Esophagus squamous epithelium (tissue), 4 donors: ENCODE data around the gene RSAD1.

Source experiments
- CTCF ChIP-seq, 6 experiments: fragments of 450-650 bp in 4 of 6; fragments of 200-600 bp in 2 of 6; sonication (generic) in 2 of 6; IDR thresholded peaks; one replicate each; pipeline ENCODE4 v1.5.1; 2016 to 2019; ENCODE audit warnings: antibody characterized with exemption in 6 of 6, mild to moderate bottlenecking in 4 of 6, moderate library complexity in 4 of 6
- POLR2A ChIP-seq, 4 donors: fragments of 450-650 bp; IDR thresholded peaks; one replicate each; pipeline ENCODE4 v1.6.1; 2017; ENCODE audit warnings: antibody characterized with exemption in 4 of 4, mild to moderate bottlenecking in 4 of 4, moderate library complexity in 3 of 4

DNA sequence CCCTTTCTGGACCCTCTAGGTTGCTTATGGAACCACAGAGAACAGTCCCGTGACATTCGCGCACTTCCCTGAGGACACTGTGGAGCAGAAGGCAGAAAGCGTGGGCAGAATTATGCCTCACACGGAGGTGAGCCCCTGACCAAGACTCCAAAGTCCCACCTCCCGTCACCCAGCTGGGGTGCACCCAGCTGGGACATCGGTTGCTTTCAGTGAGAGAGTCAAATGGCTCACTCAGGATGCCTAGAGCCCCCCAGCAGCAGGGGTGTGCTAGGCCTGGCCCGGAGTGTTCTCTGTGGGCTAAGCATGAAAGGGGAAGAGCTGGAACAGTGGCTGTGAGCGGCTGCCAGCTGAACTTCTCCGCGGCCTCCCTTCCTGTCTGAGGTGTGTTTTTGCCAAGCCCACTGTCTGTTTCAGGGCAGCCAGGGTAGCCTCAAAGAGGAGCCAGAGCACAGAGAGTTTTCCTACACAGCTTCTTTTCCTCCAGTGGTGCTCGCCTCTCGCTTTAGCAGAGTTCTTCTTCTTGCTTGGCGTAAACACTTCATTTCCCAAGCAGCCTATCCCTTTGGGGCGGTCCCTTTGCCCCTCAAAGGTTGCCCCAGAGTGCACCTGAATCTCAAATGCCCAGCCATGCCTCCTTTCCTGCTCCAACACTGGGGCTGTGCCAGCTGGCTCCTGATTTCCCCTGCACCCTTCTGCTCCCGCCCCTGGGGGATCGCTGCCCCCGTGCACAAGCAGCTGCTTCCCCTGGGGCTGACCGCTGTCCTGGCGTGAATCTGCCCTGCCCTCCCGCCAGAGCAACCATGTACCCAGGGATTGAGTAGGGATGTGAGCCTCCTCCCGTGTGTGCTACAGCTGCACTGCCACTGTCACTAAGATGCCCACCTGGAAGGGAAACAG lies 7.4 kb upstream of the RSAD1 start:
- TF ChIP-seq POLR2A (IDR thresholded peaks at IDR 0.05) (no peak), CTCF (IDR thresholded peaks at IDR 0.05) (no peak)
